A549 treated with DMSO at 1 μM for 4 hours (cell line): ENCODE measurements around the gene SYK. TPM values are rescaled to one million over a fixed set of nuclear protein-coding genes. Genes with fewer than 3 reads are reported as not detected.

Source experiments
- total RNA-seq: library from RNA; stranded (reverse); fragments of 200-300 nt; extraction: Qiagen RNA extraction; gene quantifications from 5 replicates; pipeline ENCODE4 v1.2.3, GENCODE V29; 2022; ENCODE audit warnings: low read depth

Gene SYK
- total RNA-seq: 0.01 to 0.09 TPM (median 0.09 TPM) in 3 of 5 replicates, not detected in the others

GRCh38 chr9:90801241-90801972, at the start of gene SYK:
Gene SYK, plus strand, starts transcription at chr9:90801819. Its CDS starts 42,080 bp downstream, at chr9:90843899.

Other genes with a start within 250 kb of the SYK start
- gene DIRAS2, start 159.0 kb upstream of the SYK start, total RNA-seq: 0.02 to 0.07 TPM in 2 of 5 replicates, not detected in the others